Astrocyte of the spinal cord (primary cell): Measurements from ENCODE around the gene SMARCB1.
A peak's percentile ranks its signal among the peaks of the same experiment; 100 is the strongest.

Experiments
- DNase-seq: peaks from one replicate; pipeline ENCODE4 v3.0.0; 2011; ENCODE audit warnings: low read depth, low spot score
- H3K4me3 ChIP-seq: 2 replicates; pipeline ENCODE4 v1.5.1; 2011; ENCODE audit warnings: low read depth, mild to moderate bottlenecking, low read length, moderate library complexity
- in situ Hi-C: cut with HindIII; loops from 2 replicates; pipeline ENCODE4 v1.10.0; 2017; ENCODE audit warnings: low sequenced_read_pairs
- TF ChIP-seq, protein P1 (sequence below): IDR thresholded peaks from 2 replicates; pipeline ENCODE4 v1.5.1; 2012; ENCODE audit warnings: low read depth, mild to moderate bottlenecking, low read length, inconsistent platforms

The SMARCB1 gene

GRCh38 chr22:23783265-23784150 lies 3.3 kb upstream of the SMARCB1 start:
- no peak overlapping the region for H3K4me3 ChIP-seq
- TF ChIP-seq, protein P1, sequence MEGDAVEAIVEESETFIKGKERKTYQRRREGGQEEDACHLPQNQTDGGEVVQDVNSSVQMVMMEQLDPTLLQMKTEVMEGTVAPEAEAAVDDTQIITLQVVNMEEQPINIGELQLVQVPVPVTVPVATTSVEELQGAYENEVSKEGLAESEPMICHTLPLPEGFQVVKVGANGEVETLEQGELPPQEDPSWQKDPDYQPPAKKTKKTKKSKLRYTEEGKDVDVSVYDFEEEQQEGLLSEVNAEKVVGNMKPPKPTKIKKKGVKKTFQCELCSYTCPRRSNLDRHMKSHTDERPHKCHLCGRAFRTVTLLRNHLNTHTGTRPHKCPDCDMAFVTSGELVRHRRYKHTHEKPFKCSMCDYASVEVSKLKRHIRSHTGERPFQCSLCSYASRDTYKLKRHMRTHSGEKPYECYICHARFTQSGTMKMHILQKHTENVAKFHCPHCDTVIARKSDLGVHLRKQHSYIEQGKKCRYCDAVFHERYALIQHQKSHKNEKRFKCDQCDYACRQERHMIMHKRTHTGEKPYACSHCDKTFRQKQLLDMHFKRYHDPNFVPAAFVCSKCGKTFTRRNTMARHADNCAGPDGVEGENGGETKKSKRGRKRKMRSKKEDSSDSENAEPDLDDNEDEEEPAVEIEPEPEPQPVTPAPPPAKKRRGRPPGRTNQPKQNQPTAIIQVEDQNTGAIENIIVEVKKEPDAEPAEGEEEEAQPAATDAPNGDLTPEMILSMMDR: no peak
- in situ Hi-C loops: no loop called here
- no peak for DNase-seq

DNA sequence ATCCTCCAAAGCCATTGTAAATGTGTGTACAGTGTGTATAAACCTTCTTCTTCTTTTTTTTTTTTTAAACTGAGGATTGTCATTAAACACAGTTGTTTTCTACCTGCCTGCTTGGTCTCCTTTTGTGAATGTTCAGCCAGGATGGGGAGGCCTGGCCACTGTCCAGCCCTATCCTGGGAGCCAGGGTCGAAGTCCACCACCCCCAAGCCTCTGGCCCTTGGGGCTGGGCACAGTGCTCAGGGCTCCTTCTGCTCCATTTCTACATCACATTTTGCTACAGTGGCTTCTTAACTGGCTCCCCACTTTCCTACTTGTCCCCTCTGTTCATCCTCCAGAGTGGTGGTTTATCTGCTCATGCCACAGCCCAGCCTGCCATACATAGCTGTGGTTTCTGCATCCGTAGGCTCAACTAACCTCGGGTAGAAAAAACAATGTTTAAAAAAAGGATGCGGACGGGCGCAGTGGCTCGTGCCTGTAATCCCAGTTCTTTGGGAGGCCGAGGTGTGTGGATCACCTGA lies 2.5 kb upstream of the SMARCB1 start:
- H3K4me3 ChIP-seq: no peak overlapping the region
- DNase-seq: peak; percentile 54
- in situ Hi-C loops: no loop called here
- TF ChIP-seq, protein P1: no peak

DNA sequence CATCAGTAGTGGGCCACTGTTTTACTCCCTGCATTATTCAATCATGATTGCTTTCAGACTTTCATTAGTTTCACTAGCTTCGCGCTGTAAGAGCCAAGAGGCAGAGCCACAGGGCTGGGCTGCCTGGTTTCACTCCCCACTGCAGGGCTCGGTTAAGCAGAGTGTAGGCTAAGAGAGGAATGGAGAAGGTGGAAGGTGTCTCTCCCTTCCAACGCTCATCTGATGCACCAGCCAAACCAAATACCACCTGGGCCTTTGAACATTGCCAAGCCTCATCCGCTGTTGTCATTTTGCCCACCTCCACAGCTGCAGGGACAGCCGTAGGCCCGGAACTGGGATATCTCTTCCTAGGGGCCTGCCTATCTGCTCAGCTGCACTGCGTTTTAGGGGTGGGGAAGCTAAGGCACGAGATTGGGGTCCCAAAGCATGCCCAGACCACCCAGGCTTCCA lies 480 bp upstream of the SMARCB1 start:
- DNase-seq: no peak
- in situ Hi-C loops: no loop called here
- H3K4me3 ChIP-seq: peak overlapping the region; percentile 75

GRCh38 chr22:23787600-23787896 lies 782 bp downstream of the SMARCB1 start:
- in situ Hi-C loops: no loop called here
- TF ChIP-seq, protein P1: no peak
- peak overlapping the region; percentile 75 for H3K4me3 ChIP-seq
- no peak for DNase-seq

More for the DNA sequence above, 480 bp upstream of the SMARCB1 start:
- TF ChIP-seq, protein P1: no peak

DNA sequence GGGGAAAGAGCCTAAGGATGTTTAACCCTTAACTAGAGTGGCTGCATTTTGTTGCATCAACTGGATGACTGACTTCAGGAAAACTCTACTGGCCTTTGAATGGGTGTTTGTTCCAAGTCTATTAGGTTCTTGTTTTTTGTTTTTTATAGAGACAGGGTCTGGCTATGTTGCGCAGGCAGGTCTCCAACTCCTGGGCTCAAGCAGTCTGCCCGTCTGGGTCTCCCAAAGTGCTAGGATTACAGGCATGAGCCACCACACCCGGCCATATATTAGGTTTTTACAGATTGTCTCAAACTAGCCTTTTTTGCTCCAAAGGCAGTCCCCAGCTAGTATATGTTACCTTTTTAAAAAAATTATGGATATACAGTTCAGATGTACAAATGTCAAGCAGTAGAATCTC lies 1.1 kb downstream of the SMARCB1 start:
- DNase-seq: no peak
- in situ Hi-C loops: no loop called here
- peak overlapping the region; percentile 75 for H3K4me3 ChIP-seq
- TF ChIP-seq, protein P1: no peak

GRCh38 chr22:23789121-23789520 lies 2.4 kb downstream of the SMARCB1 start:
- in situ Hi-C loops: no loop called here
- DNase-seq: no peak
- TF ChIP-seq, protein P1: no peak
- H3K4me3 ChIP-seq: no peak overlapping the region
